Measurements from ENCODE around the gene TMEM222.
"Not testable (repeated sequence)": the region's sequence is repeated elsewhere in the genome, so short reads cannot be mapped to it uniquely, and the experiment has no call there.

TMEM222 gene, protein sequence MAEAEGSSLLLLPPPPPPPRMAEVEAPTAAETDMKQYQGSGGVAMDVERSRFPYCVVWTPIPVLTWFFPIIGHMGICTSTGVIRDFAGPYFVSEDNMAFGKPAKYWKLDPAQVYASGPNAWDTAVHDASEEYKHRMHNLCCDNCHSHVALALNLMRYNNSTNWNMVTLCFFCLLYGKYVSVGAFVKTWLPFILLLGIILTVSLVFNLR

DNA sequence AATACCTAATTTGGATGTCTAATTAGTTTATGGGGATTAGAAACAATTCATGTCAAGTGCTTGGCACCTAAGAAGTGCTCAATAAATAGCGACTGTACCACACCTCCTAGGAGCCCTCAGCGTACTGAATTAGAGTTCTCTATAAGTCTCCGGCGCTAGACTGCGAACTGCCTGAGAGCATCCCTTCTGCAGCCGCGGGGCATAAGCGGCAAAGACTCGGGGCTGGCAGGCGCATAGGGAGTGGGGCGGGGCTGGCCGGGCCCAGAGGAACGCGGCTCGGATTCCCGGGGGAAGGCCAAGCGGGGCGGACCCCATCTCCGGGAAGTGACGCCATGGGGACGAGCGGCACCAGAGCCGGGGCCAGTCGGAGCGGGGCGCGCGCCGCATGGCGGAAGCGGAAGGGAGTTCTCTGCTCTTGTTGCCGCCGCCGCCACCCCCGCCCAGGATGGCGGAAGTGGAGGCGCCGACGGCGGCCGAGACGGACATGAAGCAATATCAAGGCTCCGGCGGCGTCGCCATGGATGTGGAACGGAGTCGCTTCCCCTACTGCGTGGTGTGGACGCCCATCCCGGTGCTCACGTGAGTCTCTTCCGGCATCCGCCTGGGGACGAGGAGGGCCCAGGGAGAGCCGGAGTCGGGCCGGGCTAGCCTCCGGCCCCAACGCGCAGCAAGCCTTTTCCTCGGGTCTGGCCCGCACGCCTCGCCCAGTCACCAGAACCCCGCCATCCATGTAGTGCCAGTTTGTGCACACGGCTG lies at the start of gene TMEM222:
Gene TMEM222, plus strand, starts transcription at position 351 of the 756 bp plus-strand sequence. Its CDS starts 35 bp downstream, at position 386.
- peak; percentile 96 for DNase-seq (ENCODE audit: low read depth)

DNA sequence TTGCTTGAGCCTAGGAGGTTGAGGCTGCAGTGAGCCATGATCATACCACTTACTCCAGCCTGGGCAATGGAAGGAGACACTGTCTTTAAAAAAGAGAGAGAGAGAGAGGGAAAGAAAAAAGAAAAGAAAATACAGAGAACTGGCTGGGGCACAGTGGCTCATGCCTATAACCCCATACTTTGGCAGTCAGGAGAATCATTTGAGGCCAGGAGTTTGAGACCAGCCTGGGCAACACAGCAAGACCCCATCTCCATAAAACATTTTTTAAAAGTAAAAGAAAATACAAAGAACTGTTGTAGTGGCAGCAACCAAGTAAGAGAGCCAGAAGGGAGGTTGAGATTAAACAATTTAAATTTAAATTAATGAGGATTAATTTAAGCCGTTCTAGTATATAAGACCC lies 47.8 kb upstream of the TMEM222 start:
- DNase-seq (ENCODE audit: low read depth): no peak

DNA sequence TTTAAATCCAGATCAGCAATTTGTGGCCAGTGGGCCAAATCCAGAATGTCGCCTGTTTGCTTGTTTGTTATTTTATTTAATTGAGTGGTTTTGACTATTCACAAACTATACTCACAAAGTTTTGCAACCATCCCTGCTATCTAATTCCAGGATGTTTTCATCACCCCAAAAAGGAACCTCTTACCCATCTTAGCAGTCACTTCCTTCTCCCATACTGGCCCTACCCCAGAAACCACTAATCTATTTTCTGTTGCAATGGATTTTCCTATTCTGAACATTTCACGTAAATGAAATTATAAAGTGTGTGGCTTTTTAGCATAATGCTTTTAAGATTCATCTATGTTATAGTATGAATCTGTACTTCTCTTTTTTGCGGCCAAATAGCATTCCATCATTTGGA lies 46.3 kb upstream of the TMEM222 start:
- peak; percentile 15 for DNase-seq (ENCODE audit: low read depth)

DNA sequence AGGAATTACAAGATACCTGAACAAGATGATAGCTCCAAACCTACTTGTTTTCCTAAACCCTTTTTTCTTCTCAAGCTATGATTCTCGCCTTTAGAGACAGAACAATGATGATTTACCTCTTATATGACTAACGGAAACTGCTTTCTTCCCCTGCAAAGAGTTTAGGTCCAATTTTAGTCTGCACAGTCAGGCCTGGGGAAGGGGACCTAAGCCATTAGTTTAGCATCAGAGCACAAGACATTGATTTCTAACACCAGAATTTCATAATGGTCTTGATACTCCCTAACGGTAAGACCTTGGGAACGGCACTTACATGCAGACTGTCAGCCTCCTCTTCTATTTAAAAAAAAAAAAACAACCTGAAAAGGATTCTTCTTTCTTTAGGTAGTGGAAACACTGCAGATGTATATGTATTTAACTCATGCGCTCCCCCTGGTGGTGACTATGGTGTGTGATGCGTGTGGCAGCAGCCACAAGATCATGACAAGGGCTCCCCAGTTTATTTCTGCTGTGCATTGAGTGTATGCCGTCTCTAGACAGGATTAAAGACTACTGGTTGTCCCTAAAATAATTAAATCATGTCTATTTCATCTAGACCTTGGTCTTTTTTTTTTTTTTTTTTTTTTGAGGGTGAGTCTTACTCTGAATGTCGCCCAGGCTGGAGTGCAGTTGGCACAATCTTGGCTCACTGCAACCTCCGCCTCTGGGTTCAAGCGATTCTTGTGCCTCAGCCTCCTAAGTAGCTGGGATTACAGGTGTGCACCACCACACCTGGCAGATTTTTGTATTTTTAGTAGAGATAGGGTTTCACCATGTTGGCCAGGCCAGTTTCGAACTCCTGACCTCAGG lies 37.3 kb upstream of the TMEM222 start:
- peak; percentile 57 for DNase-seq (ENCODE audit: low read depth)

DNA sequence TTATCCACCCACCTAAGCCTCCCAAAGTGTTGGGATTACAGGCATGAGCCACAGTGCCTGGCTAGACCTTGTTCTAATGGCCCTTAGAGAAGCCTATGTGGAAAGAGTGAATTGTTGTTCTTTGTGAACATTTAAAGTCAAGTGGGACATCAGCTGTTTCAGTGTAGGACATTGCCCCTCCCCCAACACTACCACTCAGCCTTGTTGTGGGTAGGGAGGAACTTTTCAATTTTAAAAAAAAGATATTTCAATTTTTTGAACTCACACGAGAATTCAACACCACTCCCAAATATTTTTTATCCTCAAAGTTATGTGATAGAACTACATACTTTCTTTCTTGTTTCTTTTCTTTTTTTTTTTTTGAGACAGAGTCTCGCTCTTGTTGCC lies 36.7 kb upstream of the TMEM222 start:
- DNase-seq (ENCODE audit: low read depth): no peak

DNA sequence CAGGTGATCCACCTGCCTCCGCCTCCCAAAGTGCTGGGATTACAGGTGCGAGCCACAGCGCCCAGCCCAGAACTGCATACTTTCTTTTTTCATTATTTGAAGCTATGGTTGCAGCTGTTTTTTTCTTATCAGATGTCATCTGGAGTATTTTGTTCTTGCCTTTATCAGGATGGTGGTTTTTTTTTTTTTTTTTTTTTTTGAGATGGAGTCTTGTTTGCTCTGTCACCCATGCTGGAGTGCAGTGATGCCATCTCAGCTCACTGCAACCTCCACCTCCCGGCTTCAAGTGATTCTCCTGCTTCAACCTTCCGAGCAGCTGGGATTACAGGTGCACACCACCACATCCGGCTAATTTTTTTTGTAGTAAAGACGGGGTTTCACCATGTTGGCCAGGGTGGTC lies 36.1 kb upstream of the TMEM222 start:
- not testable (repeated sequence) for DNase-seq (ENCODE audit: low read depth)

DNA sequence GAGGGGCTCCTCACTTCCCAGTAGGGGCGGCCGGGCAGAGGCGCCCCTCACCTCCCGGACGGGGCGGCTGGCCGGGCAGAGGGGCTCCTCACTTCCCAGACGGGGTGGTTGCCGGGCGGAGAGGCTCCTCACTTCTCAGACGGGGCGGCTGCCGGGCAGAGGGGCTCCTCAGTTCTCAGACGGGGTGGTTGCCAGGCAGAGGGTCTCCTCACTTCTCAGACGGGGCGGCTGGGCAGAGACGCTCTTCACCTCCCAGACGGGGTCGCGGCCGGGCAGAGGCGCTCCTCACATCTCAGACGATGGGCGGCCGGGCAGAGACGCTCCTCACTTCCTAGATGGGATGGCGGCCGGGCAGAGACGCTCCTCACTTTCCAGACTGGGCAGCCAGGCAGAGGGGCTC lies 32.8 kb upstream of the TMEM222 start:
- DNase-seq (ENCODE audit: low read depth): not testable (repeated sequence)

DNA sequence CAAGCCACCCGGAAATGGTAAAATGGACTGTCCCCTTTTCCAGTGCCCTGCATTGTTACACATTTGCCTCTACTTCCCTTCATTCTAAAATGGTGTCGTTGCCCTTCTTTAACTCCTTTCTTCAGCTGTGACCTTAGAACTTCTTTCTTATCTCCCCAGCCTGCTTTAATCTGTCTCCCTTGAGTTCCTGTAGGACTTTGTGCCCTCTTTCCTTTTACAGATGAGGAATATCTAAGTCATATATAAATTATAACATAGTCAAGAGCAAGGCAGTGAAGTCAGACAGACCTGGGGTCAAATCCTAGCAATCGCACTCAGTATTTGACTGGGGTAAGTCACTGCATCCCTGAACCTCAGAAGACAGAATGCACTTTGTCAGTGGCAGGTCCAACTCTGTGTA lies 31.4 kb upstream of the TMEM222 start:
- DNase-seq (ENCODE audit: low read depth): no peak

DNA sequence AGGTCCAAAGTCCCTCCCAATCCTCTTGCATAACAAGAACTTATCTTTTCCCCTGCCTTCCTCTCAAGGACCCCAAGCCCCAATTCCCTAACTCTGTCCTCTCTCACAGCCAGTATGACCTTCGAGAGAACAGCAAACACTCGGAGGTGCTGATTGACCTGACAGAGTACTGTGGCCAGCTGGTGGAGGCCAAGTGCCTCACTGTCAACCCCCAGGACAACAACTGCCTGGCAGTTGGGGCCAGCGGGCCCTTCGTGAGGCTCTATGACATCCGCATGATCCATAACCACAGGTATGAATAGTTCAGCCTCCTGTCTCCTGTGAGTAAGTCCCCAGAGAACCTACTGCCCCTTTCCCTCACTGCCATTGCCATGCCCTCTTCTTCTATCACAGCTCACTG lies 29.9 kb upstream of the TMEM222 start:
- DNase-seq (ENCODE audit: low read depth): no peak

DNA sequence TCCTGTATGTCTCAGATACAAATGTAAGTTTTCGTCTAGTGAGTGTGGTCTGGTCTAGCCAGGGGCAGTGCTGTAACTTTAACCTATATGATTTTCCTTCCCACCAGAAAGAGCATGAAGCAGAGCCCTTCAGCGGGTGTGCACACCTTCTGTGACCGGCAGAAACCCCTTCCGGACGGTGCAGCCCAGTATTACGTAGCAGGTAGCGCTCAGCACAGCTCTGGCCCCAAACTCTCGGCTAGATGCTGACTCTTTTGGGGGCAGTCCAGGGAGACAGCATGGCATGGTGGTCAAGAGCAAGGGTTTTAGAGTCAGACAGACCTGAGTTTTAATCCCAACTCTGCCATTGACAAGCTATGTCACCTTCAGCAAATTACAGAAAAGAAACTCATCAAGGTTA lies 28.0 kb upstream of the TMEM222 start:
- DNase-seq (ENCODE audit: low read depth): no peak

DNA sequence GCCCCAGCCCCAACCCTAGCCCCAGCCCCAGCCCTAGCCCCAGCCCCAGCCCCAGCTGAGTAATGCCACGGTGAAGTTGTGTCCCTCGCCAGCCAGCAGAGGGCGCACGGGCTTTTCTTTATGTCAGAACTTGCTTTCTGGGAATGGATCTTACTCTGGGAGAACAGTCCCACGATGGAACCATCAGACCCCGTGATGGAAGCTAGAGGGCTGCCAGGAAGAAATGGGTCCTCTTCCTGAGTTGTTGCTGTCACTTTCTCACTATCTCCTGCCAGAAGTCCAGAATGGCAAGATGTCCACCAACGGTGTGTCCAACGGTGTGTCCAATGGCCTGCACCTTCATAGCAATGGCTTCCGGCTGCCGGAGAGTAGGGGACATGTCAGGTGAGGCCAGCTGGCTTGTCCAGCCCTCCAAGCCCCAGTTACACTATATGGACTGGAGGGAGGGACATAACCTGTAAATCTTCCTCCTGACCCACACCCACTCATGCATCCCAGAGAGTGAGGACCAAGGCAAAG lies 25.1 kb upstream of the TMEM222 start:
- DNase-seq (ENCODE audit: low read depth): peak; percentile 40

DNA sequence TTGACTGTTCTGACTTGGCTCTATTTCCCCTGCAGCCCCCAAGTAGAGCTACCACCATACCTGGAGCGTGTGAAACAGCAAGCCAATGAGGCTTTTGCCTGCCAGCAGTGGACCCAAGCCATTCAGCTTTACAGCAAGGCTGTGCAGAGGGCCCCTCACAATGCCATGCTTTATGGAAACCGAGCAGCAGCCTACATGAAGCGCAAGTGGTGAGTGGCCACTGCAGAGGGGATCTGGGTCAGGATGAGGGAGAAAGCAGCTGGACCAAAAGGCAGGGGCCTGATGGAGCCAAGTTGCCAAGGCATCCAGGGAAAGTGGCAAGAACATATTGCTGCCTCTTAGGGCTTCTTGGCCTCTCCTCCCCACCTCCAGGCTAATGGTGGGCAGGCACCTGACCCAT lies 24.1 kb upstream of the TMEM222 start:
- no peak for DNase-seq (ENCODE audit: low read depth)

DNA sequence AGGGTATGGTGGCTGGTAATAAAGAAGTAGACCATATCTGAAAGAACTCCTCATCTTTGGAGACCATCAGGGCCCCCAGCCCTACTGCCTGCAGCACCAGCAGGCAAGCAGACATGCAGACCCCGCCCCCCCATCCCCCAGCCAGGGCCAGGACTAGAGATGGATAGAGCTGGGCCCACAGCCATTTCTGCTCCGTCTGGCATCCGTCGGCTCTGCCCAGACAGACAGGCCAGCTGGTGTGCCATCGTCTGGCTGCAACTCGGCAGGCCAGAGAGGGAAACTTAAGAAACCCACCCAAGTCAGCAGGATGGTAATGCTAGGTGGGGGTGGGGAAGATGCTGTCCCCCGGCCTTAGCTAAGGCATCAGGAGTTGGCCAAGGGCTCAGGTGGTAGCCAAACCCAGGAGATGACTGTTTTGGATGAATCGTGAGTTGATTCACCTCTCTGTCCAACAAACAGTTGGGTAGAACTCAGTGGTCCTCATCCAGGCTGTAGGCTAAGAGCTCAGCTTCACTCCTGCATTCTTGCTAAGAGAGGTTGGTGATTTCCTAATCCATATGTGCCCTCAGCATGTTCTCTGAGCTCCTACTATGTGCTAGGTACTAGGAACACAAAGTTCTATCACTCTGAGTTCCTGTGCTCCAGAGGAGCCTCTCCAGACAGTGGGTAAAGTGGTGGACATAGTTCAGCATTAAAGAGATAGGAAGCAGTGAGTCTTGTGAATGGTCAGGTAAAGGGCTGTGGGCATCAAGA lies 23.2 kb upstream of the TMEM222 start:
- peak; percentile 5 for DNase-seq (ENCODE audit: low read depth)

DNA sequence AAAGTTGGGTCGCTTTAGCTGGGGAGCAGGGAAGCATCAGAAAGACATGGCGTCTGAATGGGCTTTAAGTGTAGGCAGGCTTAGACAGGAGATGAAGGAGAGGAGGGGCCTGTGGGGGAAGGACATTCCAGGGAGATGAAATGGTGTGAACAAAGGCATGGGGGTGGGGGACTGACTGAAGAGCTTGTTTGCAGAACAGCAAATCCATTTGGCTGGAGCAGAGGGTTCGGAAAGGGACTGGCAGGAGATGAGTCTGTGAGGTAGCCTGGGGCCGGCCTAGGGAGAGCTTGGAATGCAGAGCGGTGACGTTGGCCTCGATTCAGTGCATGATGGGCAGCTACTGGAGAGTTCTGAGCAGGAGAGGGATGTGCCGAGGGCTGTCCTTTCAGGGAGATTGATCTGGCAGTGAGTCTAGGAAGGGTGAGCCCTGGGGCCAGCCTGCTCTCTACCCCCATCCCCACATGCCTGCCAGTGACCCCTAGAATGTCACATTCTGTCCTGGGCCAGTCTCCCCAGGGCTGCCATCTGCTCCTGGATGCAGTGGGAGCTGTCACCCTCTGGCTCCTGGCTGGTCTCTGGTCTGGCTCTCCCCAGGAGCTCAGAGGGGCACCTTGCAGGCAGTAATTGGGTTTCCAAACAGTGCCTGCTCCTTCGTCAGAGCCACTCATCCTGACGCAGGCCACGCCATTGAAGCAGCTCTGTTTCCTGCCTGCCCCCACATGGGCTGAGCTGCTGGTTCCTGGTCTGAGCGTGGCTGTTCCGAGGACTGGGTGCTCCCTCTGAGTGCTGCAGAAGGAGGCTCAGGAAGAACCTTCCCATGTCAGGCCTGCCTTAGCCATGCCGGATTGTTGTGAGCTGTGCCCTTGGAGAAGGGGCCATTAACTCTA lies 22.3 kb upstream of the TMEM222 start:
- peak; percentile 100 for DNase-seq (ENCODE audit: low read depth)

DNA sequence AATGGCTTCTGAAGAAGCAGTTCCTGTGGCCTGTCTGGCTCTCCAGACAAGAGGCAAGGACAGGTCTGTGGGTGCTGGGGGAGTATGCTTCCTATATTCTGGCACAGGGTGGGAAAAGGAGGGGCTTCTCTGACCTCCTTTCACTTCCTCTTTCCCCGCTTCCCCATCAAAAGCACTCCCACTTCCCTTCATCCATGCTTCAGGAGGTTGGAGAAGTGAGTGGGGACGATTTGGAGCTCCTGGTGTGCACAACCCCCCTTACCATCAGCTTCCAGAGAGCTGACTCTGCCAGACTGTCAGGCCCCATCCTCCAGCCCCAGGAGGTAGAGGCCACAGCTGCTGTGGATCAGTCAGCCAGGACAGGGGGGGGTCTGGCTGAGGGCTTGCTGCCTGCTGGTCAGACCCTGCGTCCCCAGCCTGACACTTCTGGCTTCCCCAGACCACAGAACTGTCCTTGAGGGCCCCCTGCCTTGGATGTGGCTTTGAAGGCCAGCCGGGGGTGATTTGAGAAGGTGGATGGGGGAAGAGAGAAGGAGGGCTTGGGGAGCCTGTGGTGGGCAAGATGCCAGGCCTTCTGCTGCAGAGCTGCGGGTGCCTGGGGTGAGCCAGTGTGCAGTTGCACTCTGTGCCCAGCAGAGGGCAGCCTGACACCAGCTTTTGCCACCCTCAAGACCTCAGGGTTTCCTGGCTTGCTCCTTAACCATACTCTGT lies 21.5 kb upstream of the TMEM222 start:
- DNase-seq (ENCODE audit: low read depth): peak; percentile 87

DNA sequence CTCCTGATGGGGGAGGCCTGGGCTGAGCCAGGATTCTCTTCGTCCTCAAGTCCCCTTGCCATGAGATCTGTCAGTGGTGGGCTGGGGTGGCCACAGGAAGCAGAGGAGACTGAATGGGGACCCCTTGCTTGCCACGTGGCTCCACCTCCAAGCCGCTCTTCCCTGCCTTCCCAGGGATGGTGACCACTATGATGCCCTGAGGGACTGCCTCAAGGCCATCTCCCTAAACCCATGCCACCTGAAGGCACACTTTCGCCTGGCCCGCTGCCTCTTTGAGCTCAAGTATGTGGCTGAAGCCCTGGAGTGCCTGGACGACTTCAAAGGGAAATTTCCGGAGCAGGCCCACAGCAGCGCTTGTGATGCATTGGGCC lies 20.9 kb upstream of the TMEM222 start:
- DNase-seq (ENCODE audit: low read depth): no peak

DNA sequence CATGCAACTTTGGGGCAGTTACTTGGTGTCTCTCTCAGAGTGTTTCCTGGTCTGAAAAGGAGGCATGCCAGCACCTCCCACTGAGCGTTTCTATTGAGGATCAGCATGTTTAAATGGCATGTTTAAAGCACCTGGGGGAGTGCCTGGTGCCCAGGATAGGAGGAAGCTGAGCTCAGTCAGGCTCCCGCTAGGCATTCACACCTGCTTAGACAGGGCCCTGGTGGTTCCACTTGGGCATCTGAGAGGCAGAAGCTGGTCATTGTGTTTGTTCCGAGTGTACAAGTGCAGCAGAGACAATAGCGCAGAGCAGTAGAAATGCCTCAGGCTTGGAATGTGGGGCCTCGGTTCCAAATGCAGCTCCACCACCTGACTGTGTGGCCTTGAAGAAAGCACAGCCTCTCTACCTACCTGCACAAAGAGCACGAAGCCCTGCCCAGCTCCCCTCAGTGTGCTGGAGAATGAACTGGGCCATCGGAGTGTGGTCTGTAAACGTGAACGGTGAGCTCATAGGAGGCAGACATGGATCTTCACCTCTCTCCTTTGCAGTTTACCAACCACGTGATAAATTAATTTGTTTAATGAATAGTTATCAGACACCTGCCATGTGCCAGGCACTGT lies 20.3 kb upstream of the TMEM222 start:
- DNase-seq (ENCODE audit: low read depth): no peak

DNA sequence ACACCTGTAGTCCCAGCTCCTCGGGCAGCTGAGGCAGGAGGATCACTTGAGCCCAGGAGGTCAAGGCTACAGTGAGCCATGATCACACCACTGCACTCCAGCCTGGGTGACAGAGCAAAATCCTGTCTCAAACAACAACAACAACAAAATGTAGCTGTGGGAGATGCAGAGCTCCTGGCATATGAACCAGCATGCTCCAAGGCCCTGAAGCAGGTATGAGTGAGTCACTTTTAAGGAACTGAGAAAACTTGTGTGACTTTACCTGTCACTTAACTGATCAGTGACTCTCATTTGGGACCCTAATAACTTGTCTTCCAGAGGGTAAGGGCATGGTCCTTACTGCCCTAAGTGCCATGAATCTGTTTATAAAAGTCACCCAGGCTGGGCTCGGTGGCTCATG lies 19.4 kb upstream of the TMEM222 start:
- DNase-seq (ENCODE audit: low read depth): no peak

DNA sequence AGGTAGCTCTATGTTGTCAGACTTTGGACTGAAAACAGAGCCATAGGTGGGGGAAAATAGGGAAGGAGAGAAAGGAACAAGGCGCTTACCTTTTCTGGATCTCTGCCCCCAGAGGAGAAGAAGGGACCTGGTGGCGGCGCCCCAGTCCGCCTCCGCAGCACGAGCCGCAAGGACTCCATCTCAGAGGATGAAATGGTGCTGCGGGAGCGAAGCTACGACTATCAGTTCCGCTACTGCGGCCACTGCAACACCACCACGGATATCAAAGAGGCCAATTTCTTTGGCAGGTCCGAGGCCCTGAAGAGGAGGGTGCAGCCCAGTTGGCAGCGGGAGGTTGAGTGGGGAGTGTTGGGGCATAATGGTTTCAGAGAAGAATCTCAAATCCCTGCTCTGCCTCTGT lies 18.5 kb upstream of the TMEM222 start:
- DNase-seq (ENCODE audit: low read depth): no peak

DNA sequence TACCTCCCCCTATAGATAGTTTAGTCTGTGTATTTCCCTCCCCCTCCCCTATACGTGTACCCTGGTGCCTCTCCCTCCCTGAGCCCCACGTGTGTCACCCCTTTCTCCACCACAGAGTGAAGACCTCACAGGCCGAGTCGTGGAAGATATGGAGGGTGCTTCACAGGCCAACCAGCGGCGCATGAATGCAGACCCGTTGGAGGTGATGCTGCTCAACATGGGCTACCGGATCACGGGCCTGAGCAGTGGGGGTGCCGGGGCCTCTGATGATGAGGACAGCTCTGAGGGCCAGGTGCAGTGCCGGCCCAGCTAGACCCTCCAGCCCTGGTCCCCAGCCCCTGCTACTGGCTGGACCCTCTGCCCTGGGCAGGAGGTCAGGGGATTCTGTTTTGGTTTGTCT lies 15.9 kb upstream of the TMEM222 start:
- DNase-seq (ENCODE audit: low read depth): no peak

All from amniotic epithelial cell (primary cell).